GM12801 (cell line): Measurements from ENCODE around the gene KMT2B.

ENCODE experiments used
- TF ChIP-seq, protein P1 (sequence below): IDR thresholded peaks from one replicate; pipeline ENCODE4 v1.5.1; 2011; ENCODE audit warnings: control low read depth; ENCODE audit not compliant: insufficient read length; ENCODE audit errors: extremely low read depth

The KMT2B gene

DNA sequence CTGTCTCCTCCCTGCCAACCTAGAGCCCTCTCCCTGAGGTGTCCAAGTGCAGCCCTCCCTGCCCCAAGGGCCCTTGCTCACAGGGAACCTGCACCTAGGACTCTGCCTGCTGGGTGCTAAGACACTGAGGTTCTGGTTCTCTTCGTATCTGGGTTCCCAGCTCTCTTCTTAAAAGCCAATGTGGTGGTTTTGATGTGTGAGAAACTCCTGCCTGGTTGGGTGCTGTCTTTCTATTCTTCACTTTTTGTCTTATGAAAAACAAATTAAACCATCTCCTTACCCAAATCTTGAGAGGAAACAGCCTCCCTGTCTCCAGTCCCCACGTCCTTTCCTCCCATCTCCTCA is 4.3 kb upstream of the KMT2B start:
- TF ChIP-seq, protein P1, sequence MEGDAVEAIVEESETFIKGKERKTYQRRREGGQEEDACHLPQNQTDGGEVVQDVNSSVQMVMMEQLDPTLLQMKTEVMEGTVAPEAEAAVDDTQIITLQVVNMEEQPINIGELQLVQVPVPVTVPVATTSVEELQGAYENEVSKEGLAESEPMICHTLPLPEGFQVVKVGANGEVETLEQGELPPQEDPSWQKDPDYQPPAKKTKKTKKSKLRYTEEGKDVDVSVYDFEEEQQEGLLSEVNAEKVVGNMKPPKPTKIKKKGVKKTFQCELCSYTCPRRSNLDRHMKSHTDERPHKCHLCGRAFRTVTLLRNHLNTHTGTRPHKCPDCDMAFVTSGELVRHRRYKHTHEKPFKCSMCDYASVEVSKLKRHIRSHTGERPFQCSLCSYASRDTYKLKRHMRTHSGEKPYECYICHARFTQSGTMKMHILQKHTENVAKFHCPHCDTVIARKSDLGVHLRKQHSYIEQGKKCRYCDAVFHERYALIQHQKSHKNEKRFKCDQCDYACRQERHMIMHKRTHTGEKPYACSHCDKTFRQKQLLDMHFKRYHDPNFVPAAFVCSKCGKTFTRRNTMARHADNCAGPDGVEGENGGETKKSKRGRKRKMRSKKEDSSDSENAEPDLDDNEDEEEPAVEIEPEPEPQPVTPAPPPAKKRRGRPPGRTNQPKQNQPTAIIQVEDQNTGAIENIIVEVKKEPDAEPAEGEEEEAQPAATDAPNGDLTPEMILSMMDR: no peak

DNA sequence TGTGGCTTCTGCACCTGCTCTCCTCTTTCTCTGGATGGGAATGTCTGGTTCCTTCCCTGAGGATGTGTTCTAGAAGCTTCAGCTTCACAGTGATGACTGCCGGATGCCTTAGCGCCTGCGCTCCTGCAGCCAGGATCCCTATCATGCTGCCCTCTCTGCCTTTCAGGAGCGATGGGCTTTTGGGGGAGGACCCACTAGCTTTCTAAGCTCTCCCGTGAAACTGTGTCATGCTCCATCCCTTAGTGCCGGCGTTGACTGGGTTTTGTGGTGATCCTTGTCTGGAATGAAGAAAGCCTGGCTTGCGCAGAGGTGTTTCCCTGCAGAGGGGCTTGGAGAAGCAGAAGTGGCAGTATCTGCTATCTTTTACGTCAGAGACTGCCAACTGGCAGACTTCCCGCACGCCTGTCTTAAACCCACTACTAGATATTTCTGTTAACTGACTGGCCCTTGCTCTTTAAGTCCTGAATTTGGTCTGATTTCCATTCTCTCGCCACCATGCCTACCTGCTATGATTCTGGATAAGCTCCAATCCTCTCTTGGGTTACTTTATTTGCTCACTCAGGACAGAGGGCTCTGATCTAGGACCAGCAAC is 3.8 kb upstream of the KMT2B start:
- TF ChIP-seq, protein P1: no peak

DNA sequence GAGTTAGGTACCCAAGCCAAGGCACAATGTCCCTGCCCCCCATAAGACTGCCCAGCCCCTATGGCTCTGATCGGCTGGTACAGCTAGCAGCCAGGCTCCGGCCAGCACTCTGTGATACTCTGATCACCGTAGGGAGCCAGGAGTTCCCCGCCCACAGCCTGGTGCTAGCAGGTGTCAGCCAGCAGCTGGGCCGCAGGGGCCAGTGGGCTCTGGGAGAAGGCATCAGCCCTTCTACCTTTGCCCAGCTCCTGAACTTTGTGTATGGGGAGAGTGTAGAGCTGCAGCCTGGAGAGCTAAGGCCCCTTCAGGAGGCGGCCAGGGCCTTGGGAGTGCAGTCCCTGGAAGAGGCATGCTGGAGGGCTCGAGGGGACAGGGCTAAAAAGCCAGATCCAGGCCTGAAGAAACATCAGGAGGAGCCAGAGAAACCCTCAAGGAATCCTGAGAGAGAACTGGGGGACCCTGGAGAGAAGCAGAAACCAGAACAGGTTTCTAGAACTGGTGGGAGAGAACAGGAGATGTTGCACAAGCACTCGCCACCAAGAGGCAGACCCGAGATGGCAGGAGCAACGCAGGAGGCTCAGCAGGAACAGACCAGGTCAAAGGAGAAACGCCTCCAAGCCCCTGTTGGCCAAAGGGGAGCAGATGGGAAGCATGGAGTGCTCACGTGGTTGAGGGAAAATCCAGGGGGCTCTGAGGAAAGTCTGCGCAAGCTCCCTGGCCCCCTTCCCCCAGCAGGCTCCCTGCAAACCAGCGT is 3.0 kb upstream of the KMT2B start:
- TF ChIP-seq, protein P1: no peak

DNA sequence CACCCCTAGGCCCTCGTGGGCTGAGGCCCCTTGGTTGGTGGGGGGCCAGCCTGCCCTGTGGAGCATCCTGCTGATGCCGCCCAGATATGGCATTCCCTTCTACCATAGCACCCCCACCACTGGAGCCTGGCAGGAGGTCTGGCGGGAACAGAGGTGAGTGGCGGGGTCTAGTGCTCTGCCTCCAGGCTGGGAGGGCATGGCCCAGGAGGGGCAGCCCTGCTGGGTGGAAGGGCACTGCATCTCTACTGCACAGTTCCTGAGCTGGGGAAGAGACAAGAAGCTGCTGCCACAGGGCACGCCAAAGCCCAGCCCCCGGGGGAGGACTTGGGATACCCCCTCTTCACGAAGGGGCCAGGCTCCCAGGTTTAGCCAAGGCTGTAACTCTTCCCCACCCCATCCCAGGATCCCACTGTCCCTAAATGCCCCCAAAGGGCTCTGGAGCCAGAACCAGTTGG is 2.4 kb upstream of the KMT2B start:
- TF ChIP-seq, protein P1: no peak

DNA sequence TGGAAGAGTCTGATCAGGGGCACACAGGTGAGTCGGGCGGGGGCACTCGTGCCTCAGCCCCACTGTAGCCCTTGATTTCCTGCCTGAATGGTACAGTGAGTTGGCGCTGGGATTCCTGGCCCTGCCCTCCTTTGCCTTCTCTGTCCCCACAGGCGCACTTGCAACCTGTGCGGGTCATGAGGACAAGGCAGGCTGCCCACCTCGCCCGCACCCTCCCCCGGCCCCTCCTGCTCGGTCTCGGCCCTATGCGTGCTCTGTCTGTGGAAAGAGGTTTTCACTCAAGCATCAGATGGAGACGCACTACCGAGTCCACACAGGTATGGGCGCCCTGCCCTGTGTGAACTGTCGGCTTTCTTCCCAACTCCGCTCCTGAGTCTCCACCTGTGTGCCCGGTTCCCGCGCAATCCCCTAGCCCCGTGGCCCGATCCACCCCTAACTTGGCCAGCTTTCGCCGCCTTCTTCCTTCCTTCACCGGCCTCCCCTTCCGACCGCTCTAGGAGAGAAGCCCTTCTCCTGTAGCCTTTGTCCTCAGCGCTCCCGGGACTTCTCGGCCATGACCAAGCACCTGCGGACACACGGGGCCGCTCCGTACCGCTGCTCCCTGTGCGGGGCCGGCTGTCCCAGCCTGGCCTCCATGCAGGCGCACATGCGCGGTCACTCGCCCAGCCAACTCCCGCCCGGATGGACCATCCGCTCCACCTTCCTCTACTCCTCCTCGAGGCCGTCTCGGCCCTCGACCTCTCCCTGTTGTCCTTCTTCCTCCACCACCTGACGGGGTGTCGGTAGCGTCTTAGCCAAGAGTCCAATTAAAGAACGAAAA is 1.6 kb upstream of the KMT2B start:
- TF ChIP-seq, protein P1: no peak

DNA sequence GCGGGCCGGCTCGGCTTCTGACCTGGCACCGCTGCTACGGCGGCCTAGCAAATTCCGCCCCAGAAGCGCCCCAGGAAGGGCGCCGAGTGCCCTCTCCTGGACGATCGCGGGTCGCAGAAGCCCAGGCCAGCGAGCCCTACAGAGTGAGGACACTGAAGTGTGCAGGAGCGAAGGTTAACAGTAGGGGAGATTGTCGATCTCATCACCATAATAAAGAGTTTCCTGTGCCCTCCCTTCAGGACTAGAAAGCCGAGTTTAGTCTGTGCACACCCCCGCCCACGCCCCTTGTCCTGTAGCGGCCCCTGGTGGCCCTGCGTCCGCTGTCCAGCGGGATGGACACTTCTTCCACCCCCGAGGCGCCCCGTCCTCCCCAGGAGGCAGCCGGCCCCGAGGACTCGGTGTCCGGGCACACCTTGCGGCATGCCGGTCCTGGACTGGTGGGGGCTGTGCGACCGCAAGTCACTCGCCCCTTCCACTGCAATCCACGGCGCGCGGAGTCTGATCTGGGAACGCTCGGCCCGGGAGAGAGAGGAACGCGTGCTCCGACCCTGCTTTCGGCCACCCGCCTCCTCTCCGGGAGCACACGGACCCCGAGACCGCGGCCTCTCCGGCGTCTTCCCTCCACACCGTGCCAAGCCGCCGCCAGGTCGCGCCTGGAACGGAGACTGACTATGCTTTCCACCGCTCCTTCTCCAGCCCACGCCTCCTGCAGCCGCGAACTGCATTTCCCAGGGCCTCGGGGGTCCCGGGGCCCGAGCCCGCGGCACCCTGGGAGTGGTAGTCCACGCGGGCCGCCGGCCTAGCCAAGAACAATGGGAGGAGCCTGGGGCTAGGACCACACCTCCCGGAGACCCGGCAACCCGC is 770 bp upstream of the KMT2B start:
- TF ChIP-seq, protein P1: no peak
